B cell (primary cell): ENCODE measurements around the gene PRR3. TPM values are rescaled to one million over a fixed set of nuclear protein-coding genes. Genes with fewer than 3 reads are reported as not detected.
A peak's percentile ranks its signal among the peaks of the same experiment; 100 is the strongest.

ENCODE experiments used
- ATAC-seq: fragments of 200-7000 bp; cut with Tn5 transposase; one replicate; pipeline ENCODE4 v1.10.0; 2021; ENCODE audit warnings: low read depth, mild to moderate bottlenecking, moderate number of reproducible peaks, moderate library complexity
- CTCF ChIA-PET: fragments of 350-600 bp; sonication (Branson Sonifier 250); formaldehyde crosslinking; loops from one replicate; lab custom pipeline; 2021; ENCODE audit warnings: antibody characterized with exemption, inconsistent platforms; lab: Charles Lee
- POLR2A ChIA-PET: fragments of 350-600 bp; sonication (Branson Sonifier 250); formaldehyde crosslinking; loops from one replicate; lab custom pipeline; 2021; ENCODE audit warnings: antibody characterized with exemption; lab: Charles Lee
- DNase-seq: peaks from one replicate; pipeline ENCODE4 v3.0.0; 2013
- H2AFZ ChIP-seq: 2 replicates; pipeline ENCODE4 v1.6.1; 2012; ENCODE audit warnings: mild to moderate bottlenecking, low read depth, low read length; ENCODE audit not compliant: insufficient read depth, poor library complexity, severe bottlenecking
- H3K27ac ChIP-seq, 2 donors: 1 replicate in 1 of 2; 2 replicates in 1 of 2; pipeline ENCODE4 v1.5.1; 2012 to 2013; ENCODE audit warnings: low read length in 2 of 2, mild to moderate bottlenecking in 2 of 2, moderate library complexity in 1 of 2
- H3K27me3 ChIP-seq, 4 experiments: fragments of 200-600 bp in 1 of 4; sonication (generic) in 1 of 4; replicated peaks in 1 of 4; 1 replicate in 2 of 4; 2 replicates in 2 of 4; pipeline versions ENCODE4 v1.6.1 to v1.7.0; 2013 to 2016; ENCODE audit warnings: low read length in 3 of 4, mild to moderate bottlenecking in 2 of 4, mixed read lengths in 1 of 4, moderate library complexity in 1 of 4; ENCODE audit not compliant: insufficient read depth in 4 of 4, control insufficient read depth in 3 of 4; ENCODE audit errors: control extremely low read depth in 1 of 4
- H3K36me3 ChIP-seq, 2 experiments: replicated peaks in 1 of 2; 1 replicate in 1 of 2; 2 replicates in 1 of 2; pipeline versions ENCODE4 v1.6.1 to v1.7.1; 2013; ENCODE audit warnings: low read length in 1 of 2; ENCODE audit not compliant: insufficient read depth in 2 of 2, control insufficient read depth in 1 of 2; ENCODE audit errors: control extremely low read depth in 1 of 2, extremely low read depth in 1 of 2
- H3K4me1 ChIP-seq, 2 donors: fragments of 200-600 bp in 1 of 2; sonication (generic) in 1 of 2; 1 replicate in 1 of 2; 2 replicates in 1 of 2; pipeline versions ENCODE4 v1.5.1 to v1.6.1; 2013 to 2017; ENCODE audit warnings: low read length in 2 of 2; ENCODE audit not compliant: control insufficient read depth in 2 of 2, insufficient read depth in 2 of 2
- H3K4me2 ChIP-seq: replicated peaks from 2 replicates; pipeline ENCODE3; 2012; ENCODE audit warnings: mild to moderate bottlenecking, low read depth, low read length; ENCODE audit not compliant: poor library complexity, severe bottlenecking
- H3K4me3 ChIP-seq, 5 experiments: fragments of 200-600 bp in 1 of 5; sonication (generic) in 1 of 5; 1 replicate in 3 of 5; 2 replicates in 2 of 5; pipeline versions ENCODE4 v1.5.1 to v1.7.0; 2011 to 2016; ENCODE audit warnings: low read length in 4 of 5, mild to moderate bottlenecking in 4 of 5, low read depth in 2 of 5, control low read depth in 1 of 5, moderate library complexity in 1 of 5; ENCODE audit not compliant: insufficient read depth in 1 of 5; ENCODE audit errors: control extremely low read depth in 1 of 5, extremely low read depth in 1 of 5
- H3K79me2 ChIP-seq: fragments of 200-600 bp; sonication (generic); one replicate; pipeline ENCODE4 v1.6.0; 2016; ENCODE audit warnings: low read length; ENCODE audit not compliant: control insufficient read depth, insufficient read depth
- H3K9ac ChIP-seq: fragments of 200-600 bp; sonication (generic); 2 replicates; pipeline ENCODE4 v1.6.1; 2017; ENCODE audit warnings: mild to moderate bottlenecking, low read length, moderate library complexity
- H3K9me3 ChIP-seq, 3 donors: one replicate each; pipeline versions ENCODE4 v1.6.1 to v1.7.1; 2013; ENCODE audit warnings: low read length in 2 of 3; ENCODE audit not compliant: control insufficient read depth in 2 of 3, insufficient read depth in 1 of 3; ENCODE audit errors: control extremely low read depth in 1 of 3
- H4K20me1 ChIP-seq: 2 replicates; pipeline ENCODE4 v1.6.0; 2012; ENCODE audit warnings: mild to moderate bottlenecking, low read length; ENCODE audit not compliant: insufficient read depth, control insufficient read depth, poor library complexity, severe bottlenecking
- H3K27ac Mint-ChIP-seq: one replicate; pipeline ENCODE4 v1.8.0; 2021; ENCODE audit warnings: mixed read lengths
- H3K27me3 Mint-ChIP-seq: one replicate; pipeline ENCODE4 v1.8.0; 2021; ENCODE audit warnings: mixed read lengths
- H3K4me1 Mint-ChIP-seq: one replicate; pipeline ENCODE4 v1.8.0; 2021; ENCODE audit warnings: mixed read lengths
- H3K4me3 Mint-ChIP-seq: one replicate; pipeline ENCODE4 v1.8.0; 2021; ENCODE audit warnings: mixed read lengths
- H3K9me3 Mint-ChIP-seq: one replicate; pipeline ENCODE4 v1.8.0; 2022; ENCODE audit warnings: mixed read lengths; ENCODE audit not compliant: insufficient read depth
- EZH2 ChIP-seq: IDR thresholded peaks from 2 replicates; pipeline ENCODE4 v1.6.1; 2012; ENCODE audit warnings: borderline replicate concordance, low read depth, mild to moderate bottlenecking, moderate library complexity, low read length; ENCODE audit not compliant: insufficient read depth, poor library complexity, severe bottlenecking
- WGBS: methylation state at CpG from one replicate; pipeline ENCODE4 v1.1.5; 2013; ENCODE audit warnings: missing lambda C conversion rate; ENCODE audit not compliant: insufficient coverage; 5-methylcytosine and 5-hydroxymethylcytosine counted together
- intact Hi-C: fragments of 100-400 bp; cut with micrococcal nuclease; formaldehyde crosslinking; loops from one replicate; pipeline ENCODE4 v1.10.0; 2022
- polyA plus RNA-seq: library from polyadenylated mRNA; depleted of rRNA; stranded (reverse); fragments of >200 nt; gene quantifications from 2 replicates; pipeline ENCODE4 v1.2.3, GENCODE V29; 2012
- total RNA-seq, 2 donors: library from RNA; stranded (reverse); fragments of 120-200 nt in 1 of 2; gene quantifications; 1 replicate in 1 of 2; 2 replicates in 1 of 2; pipeline versions ENCODE4 v1.2.3 to v1.2.4, GENCODE V29; 2013 to 2022
- TF ChIP-seq, protein P1 (sequence below): fragments of 200-600 bp; IDR thresholded peaks from one replicate; pipeline ENCODE4 v1.8.0; 2022; ENCODE audit warnings: antibody characterized with exemption, mild to moderate bottlenecking

The PRR3 gene
- total and polyA plus RNA-seq, 2 donors (not counting 1 experiment from before 2014, with no cell fraction given): 15.0 to 30.3 TPM

GRCh38 chr6:30513451-30513850 is 43.6 kb upstream of the PRR3 start:
- Histone ChIP-seq H3K4me3 (no peak overlapping the region), H3K4me1 (peaks cover 57 to 90% of the 10 kb centered on the region in 2 donors), H3K9ac (no peak overlapping the region), H3K9me3 (peaks cover 0 to 21% (median 0%) of the 10 kb centered on the region in 3 donors), H2AFZ (no peak overlapping the region), H3K27ac (no peak overlapping the region), H3K36me3 (no peaks in the 10 kb centered on the region), H3K27me3 (no peaks in the 10 kb centered on the region), H3K4me2 (no peak overlapping the region), H3K79me2 (peaks cover 16% of the 10 kb centered on the region), H4K20me1 (no peaks in the 10 kb centered on the region)
- no peak overlapping the region for H3K4me3 Mint-ChIP-seq
- peaks cover 67% of the 10 kb centered on the region for H3K4me1 Mint-ChIP-seq
- intact Hi-C loops: no loop called here
- no peak overlapping the region for H3K27ac Mint-ChIP-seq
- WGBS: 100% methylated on average over 1 of the region's 2 CpGs
- H3K27me3 Mint-ChIP-seq: no peaks in the 10 kb centered on the region
- CTCF ChIA-PET: interaction anchor here (1.6 to 11.9 kb wide), 6 partner anchors 13 to 84 kb away, joined by 5 to 140 read pairs (median 29); no protein-coding TSS in a partner anchor
- DNase-seq (no peak), ATAC-seq (no peak)
- TF ChIP-seq EZH2: no peak
- TF ChIP-seq, protein P1, sequence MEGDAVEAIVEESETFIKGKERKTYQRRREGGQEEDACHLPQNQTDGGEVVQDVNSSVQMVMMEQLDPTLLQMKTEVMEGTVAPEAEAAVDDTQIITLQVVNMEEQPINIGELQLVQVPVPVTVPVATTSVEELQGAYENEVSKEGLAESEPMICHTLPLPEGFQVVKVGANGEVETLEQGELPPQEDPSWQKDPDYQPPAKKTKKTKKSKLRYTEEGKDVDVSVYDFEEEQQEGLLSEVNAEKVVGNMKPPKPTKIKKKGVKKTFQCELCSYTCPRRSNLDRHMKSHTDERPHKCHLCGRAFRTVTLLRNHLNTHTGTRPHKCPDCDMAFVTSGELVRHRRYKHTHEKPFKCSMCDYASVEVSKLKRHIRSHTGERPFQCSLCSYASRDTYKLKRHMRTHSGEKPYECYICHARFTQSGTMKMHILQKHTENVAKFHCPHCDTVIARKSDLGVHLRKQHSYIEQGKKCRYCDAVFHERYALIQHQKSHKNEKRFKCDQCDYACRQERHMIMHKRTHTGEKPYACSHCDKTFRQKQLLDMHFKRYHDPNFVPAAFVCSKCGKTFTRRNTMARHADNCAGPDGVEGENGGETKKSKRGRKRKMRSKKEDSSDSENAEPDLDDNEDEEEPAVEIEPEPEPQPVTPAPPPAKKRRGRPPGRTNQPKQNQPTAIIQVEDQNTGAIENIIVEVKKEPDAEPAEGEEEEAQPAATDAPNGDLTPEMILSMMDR: no peak
- H3K9me3 Mint-ChIP-seq: no peaks in the 10 kb centered on the region
- POLR2A ChIA-PET: interaction anchor here (2.5 kb wide), 1 partner anchor 14 kb away, joined by 8 read pairs; no protein-coding TSS in a partner anchor

DNA sequence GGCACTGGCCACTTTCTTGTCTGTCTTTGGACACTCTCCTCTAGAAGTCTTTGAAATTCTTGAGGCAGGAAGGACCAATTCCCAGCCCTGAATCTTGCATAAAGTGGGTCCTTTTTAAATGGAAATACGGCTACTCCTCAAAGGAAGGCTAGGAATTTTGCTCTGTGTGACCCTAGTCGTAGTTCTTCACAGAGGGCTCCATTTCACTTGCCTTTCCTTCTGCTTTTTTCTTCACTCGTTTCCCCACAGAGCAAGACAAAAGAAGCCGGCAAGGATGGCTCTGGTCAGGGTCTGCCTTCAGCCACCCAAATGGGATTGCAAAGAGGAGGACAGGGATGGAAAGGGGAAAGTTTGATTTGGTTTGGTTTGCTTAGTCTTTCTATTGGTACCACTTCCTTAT is 42.0 kb upstream of the PRR3 start:
- Histone ChIP-seq H3K4me3 (peak overlapping the region in 4 of 5 experiments; percentile 31 to 73 (median 60)), H3K36me3 (no peaks in the 10 kb centered on the region), H3K4me1 (peaks cover 44 to 77% of the 10 kb centered on the region in 2 donors), H3K27ac (peak overlapping the region; percentile 88 to 99), H3K9me3 (peaks cover 0 to 25% (median 0%) of the 10 kb centered on the region in 3 donors), H4K20me1 (no peaks in the 10 kb centered on the region), H3K79me2 (peaks cover 16% of the 10 kb centered on the region), H2AFZ (peak overlapping the region; percentile 16), H3K9ac (peak overlapping the region; percentile 0), H3K27me3 (no peaks in the 10 kb centered on the region), H3K4me2 (peak overlapping the region; percentile 90)
- H3K4me1 Mint-ChIP-seq: peaks cover 62% of the 10 kb centered on the region
- TF ChIP-seq, protein P1: no peak
- ChIA-PET POLR2A (interaction anchor here (0.7 to 3.5 kb wide), 4 partner anchors 12 to 25 kb away, joined by 4 to 28 read pairs (median 8); no protein-coding TSS in a partner anchor), CTCF (interaction anchor here (1.4 to 11.9 kb wide), 3 partner anchors 16 to 33 kb away, joined by 3 to 140 read pairs (median 82); no protein-coding TSS in a partner anchor)
- WGBS: 67% methylated on average over 2 of the region's 4 CpGs
- peak overlapping the region; percentile 99 for H3K27ac Mint-ChIP-seq
- H3K4me3 Mint-ChIP-seq: peak overlapping the region; percentile 90
- intact Hi-C loops: no loop called here
- H3K27me3 Mint-ChIP-seq: no peaks in the 10 kb centered on the region
- DNase-seq: no peak
- H3K9me3 Mint-ChIP-seq: no peaks in the 10 kb centered on the region
- ATAC-seq: no peak
